Dermis blood vessel endothelial cell (primary cell): ENCODE measurements around the gene PUS1. TPM values are rescaled to one million over a fixed set of nuclear protein-coding genes. Genes with fewer than 3 reads are reported as not detected.

ENCODE experiments used
- total RNA-seq: library from RNA; depleted of rRNA; stranded (reverse); fragments of >200 nt; gene quantifications from 2 replicates; pipeline ENCODE4 v1.2.3, GENCODE V29; 2014

The PUS1 gene
- total RNA-seq, 1 donor from 2014 or later, result 12.3 TPM

Other genes starting within 250 kb of the PUS1 start
- 16.9 and 20.6 TPM in 2 replicates for gene SFSWAP, start 218.2 kb upstream of the PUS1 start, total RNA-seq
- 10.0 and 14.0 TPM in 2 replicates for gene MMP17, start 100.9 kb upstream of the PUS1 start, total RNA-seq
- 13.8 and 23.5 TPM in 2 replicates for gene ULK1, start 34.7 kb upstream of the PUS1 start, total RNA-seq
- gene EP400, start 20.7 kb downstream of the PUS1 start, total RNA-seq, result 9.7 and 20.3 TPM in 2 replicates
- 6.8 and 7.5 TPM in 2 replicates for gene DDX51, start 215.0 kb downstream of the PUS1 start, total RNA-seq
- 12.1 and 18.3 TPM in 2 replicates for gene NOC4L, start 215.2 kb downstream of the PUS1 start, total RNA-seq